WTC11 (cell line): ENCODE measurements around the gene ABAT. TPM values are rescaled to one million over a fixed set of nuclear protein-coding genes. Genes with fewer than 3 reads are reported as not detected.

ENCODE experiments used
- ATAC-seq: fragments of 200-7000 bp; cut with Tn5 transposase; 2 replicates; pipeline ENCODE4 v1.10.0; 2021; ENCODE audit warnings: mild to moderate bottlenecking, moderate library complexity
- CTCF ChIA-PET: fragments of 300-600 bp; sonication (Branson Sonifier 250); formaldehyde crosslinking; loops from one replicate; lab custom pipeline; 2021; ENCODE audit warnings: antibody characterized with exemption; lab: Charles Lee
- POLR2A ChIA-PET: fragments of 350-600 bp; sonication (Branson Sonifier 250); formaldehyde crosslinking; loops from one replicate; lab custom pipeline; 2021; ENCODE audit warnings: antibody characterized with exemption; lab: Charles Lee
- DNase-seq: peaks from one replicate; pipeline ENCODE4 v3.0.0; 2021; ENCODE audit warnings: low spot score
- H3K27ac Mint-ChIP-seq: 2 replicates; pipeline ENCODE4 v1.8.0; 2021; ENCODE audit warnings: mixed read lengths
- H3K27me3 Mint-ChIP-seq: 2 replicates; pipeline ENCODE4 v1.8.0; 2021; ENCODE audit warnings: low read depth, mild to moderate bottlenecking, moderate library complexity, mixed read lengths
- H3K36me3 Mint-ChIP-seq: 2 replicates; pipeline ENCODE4 v1.8.0; 2021; ENCODE audit warnings: mixed read lengths
- H3K4me1 Mint-ChIP-seq: 2 replicates; pipeline ENCODE4 v1.8.0; 2022; ENCODE audit warnings: mixed read lengths
- H3K4me3 Mint-ChIP-seq: 2 replicates; pipeline ENCODE4 v1.8.0; 2021; ENCODE audit warnings: mild to moderate bottlenecking, moderate library complexity, mixed read lengths
- H3K9me3 Mint-ChIP-seq: 2 replicates; pipeline ENCODE4 v1.8.0; 2021; ENCODE audit warnings: mixed read lengths
- EMX1 ChIP-seq: fragments of 250-450 bp; sonication (Bioruptor Pico); IDR thresholded peaks from 2 replicates; pipeline ENCODE4 v1.8.0; 2021; ENCODE audit warnings: mild to moderate bottlenecking
- FOXP1 ChIP-seq: sonication (generic); formaldehyde crosslinking; IDR thresholded peaks from 2 replicates; pipeline ENCODE4 v1.8.0; 2022; ENCODE audit warnings: missing genetic modification reagents, mild to moderate bottlenecking, moderate library complexity, borderline replicate concordance
- GABPB1 ChIP-seq: sonication (generic); formaldehyde crosslinking; IDR thresholded peaks from 2 replicates; pipeline ENCODE4 v1.8.1; 2023; ENCODE audit warnings: mild to moderate bottlenecking, missing genetic modification reagents
- JAZF1 ChIP-seq: fragments of 250-450 bp; sonication (Bioruptor Pico); IDR thresholded peaks from 2 replicates; pipeline ENCODE4 v1.9.0; 2021; ENCODE audit warnings: moderate library complexity, mild to moderate bottlenecking, inconsistent platforms
- MLX ChIP-seq: sonication (generic); formaldehyde crosslinking; IDR thresholded peaks from 2 replicates; pipeline ENCODE4 v1.8.1; 2023; ENCODE audit warnings: mild to moderate bottlenecking, missing genetic modification reagents, moderate library complexity
- ZNF121 ChIP-seq: sonication (generic); formaldehyde crosslinking; IDR thresholded peaks from 2 replicates; pipeline ENCODE4 v1.8.0; 2023; ENCODE audit warnings: missing genetic modification reagents
- ZNF219 ChIP-seq: sonication (generic); formaldehyde crosslinking; IDR thresholded peaks from 2 replicates; pipeline ENCODE4 v1.8.0; 2023; ENCODE audit warnings: missing genetic modification reagents, mild to moderate bottlenecking, borderline replicate concordance
- ZNF396 ChIP-seq: fragments of 250-450 bp; sonication (Bioruptor Pico); IDR thresholded peaks from 2 replicates; pipeline ENCODE4 v1.8.0; 2021; ENCODE audit warnings: mild to moderate bottlenecking, moderate library complexity, borderline replicate concordance
- ZNF416 ChIP-seq: fragments of 250-450 bp; sonication (Bioruptor Pico); IDR thresholded peaks from 2 replicates; pipeline ENCODE4 v1.9.0; 2021; ENCODE audit warnings: mild to moderate bottlenecking, inconsistent platforms
- ZSCAN18 ChIP-seq: fragments of 250-450 bp; sonication (Bioruptor Pico); IDR thresholded peaks from 2 replicates; pipeline ENCODE4 v2.1.2; 2022; ENCODE audit warnings: mild to moderate bottlenecking, moderate library complexity
- total RNA-seq: library from RNA; stranded (reverse); gene quantifications from 3 replicates; pipeline ENCODE4 v1.2.3, GENCODE V29; 2021
- TF ChIP-seq, protein P1 (sequence below): sonication (generic); formaldehyde crosslinking; IDR thresholded peaks from 2 replicates; pipeline ENCODE4 v1.8.0; 2023; ENCODE audit warnings: missing genetic modification reagents, mild to moderate bottlenecking, borderline replicate concordance

Gene ABAT
- total RNA-seq, 1 experiment from 2014 or later: 6.6 TPM

DNA sequence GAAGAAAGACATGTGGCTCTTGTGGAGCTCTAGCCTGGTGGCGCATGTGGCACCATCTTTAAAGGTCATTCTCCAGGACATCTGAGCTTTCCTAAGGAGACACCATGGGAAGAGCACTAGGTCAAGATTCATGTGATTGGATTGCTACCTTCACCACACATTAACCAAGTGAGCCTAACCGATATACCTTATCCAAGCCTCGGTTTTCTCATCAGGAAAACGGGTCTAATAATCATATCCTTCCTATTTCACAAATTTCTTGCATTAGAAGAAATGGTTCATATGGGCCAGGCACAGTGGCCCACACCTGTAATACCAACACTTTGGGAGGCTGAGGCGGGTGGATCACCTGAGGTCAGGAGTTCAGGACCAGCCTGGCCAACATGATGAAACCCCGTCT, 64.7 kb downstream of the ABAT start (continued):
- no peak for TF ChIP-seq ZSCAN18
- no peak for TF ChIP-seq EMX1 (CRISPR knock-in tag)

DNA sequence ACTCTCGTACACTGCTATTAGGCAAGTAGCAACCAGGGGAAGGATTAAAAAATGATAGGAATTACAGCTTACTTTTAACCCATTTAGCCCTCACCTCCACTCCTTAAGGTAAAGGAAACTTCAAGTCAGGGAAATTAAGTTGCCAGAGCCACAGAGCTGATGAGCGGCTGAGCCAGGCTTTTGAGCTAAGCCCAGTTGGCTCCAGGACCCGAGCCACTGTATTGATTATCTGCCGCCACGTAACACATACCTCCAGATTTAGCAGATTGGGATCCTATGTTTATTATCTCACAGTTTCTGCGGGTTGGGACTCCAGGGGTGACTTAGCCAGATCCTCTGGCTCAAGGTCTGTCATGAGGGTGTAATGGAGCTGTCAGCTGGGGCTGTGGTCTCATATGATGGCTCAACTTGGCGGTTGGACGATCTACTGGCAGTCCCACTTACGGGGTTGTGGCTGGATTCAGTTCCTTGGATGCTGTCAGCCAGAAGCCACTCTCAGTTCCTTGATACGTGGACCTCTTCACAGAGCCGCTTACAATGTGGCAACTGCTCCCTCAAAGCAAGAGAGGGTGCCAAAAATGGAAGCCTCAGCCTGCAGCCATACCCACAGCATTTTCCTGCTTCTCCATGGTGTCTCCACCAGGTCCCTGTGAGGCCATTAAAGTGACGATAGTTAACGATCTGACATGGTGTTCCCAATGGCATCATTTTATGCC, 65.7 kb downstream of the ABAT start:
- Mint-ChIP-seq H3K4me3 (no peak overlapping the region), H3K4me1 (peaks cover 6% of the 10 kb centered on the region; the same call in 1 of the 2 replicates), H3K27me3 (peaks cover 5% of the 10 kb centered on the region), H3K9me3 (peaks cover 17% of the 10 kb centered on the region), H3K27ac (no peak overlapping the region), H3K36me3 (no peaks in the 10 kb centered on the region)
- ChIA-PET POLR2A (no interaction called here), CTCF (no interaction called here)
- no peak for TF ChIP-seq ZNF219 (CRISPR knock-in tag)
- no peak for TF ChIP-seq MLX (CRISPR knock-in tag)
- no peak for TF ChIP-seq FOXP1 (CRISPR knock-in tag)
- no peak for TF ChIP-seq ZNF416 (CRISPR knock-in tag)
- ATAC-seq: no peak
- no peak for DNase-seq

DNA sequence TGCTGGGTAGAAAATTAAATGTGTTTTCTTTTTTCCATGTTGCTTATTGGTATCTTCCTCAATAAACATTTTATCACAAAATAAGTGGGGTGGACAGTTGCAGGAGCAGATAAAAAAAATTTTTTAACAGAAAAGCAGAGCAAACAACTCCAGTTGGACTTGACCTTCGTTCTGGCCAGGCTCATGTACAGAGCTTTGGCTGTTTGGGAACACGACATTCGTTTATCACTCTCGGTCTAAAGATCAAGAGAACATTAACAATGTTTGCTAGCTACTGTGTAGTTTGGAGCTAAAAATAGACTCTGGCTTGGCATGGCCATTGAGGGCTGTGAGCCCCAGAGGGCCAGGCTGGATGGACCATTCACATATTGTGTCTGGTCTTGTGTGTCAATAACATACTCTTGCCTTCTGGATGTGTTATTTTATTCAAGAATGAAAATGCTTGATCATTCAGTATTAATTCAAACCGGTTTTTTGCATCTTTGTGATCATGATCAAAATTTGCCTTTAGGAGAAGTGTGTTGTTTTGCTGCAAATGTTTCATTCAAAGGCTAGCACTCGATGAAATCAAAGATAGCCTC, 66.4 kb downstream of the ABAT start:
- POLR2A ChIA-PET: no interaction called here
- CTCF ChIA-PET: no interaction called here

GRCh38 chr16:8741636-8742035, 67.2 kb downstream of the ABAT start:
- Mint-ChIP-seq H3K4me1 (peaks cover under 1% of the 10 kb centered on the region; the same call in 1 of the 2 replicates), H3K9me3 (peaks cover 6% of the 10 kb centered on the region), H3K27me3 (peaks cover 5% of the 10 kb centered on the region), H3K36me3 (no peaks in the 10 kb centered on the region), H3K27ac (no peak overlapping the region), H3K4me3 (no peak overlapping the region)
- no peak for ATAC-seq
- no peak for DNase-seq
- POLR2A ChIA-PET: interaction anchor here (1.1 to 1.4 kb wide), 2 partner anchors 20 to 38 kb away, joined by 4 to 5 read pairs; no protein-coding TSS in a partner anchor
- CTCF ChIA-PET: no interaction called here
- TF ChIP-seq, protein P1, sequence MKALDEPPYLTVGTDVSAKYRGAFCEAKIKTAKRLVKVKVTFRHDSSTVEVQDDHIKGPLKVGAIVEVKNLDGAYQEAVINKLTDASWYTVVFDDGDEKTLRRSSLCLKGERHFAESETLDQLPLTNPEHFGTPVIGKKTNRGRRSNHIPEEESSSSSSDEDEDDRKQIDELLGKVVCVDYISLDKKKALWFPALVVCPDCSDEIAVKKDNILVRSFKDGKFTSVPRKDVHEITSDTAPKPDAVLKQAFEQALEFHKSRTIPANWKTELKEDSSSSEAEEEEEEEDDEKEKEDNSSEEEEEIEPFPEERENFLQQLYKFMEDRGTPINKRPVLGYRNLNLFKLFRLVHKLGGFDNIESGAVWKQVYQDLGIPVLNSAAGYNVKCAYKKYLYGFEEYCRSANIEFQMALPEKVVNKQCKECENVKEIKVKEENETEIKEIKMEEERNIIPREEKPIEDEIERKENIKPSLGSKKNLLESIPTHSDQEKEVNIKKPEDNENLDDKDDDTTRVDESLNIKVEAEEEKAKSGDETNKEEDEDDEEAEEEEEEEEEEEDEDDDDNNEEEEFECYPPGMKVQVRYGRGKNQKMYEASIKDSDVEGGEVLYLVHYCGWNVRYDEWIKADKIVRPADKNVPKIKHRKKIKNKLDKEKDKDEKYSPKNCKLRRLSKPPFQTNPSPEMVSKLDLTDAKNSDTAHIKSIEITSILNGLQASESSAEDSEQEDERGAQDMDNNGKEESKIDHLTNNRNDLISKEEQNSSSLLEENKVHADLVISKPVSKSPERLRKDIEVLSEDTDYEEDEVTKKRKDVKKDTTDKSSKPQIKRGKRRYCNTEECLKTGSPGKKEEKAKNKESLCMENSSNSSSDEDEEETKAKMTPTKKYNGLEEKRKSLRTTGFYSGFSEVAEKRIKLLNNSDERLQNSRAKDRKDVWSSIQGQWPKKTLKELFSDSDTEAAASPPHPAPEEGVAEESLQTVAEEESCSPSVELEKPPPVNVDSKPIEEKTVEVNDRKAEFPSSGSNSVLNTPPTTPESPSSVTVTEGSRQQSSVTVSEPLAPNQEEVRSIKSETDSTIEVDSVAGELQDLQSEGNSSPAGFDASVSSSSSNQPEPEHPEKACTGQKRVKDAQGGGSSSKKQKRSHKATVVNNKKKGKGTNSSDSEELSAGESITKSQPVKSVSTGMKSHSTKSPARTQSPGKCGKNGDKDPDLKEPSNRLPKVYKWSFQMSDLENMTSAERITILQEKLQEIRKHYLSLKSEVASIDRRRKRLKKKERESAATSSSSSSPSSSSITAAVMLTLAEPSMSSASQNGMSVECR (CRISPR knock-in tag): no peak
- TF ChIP-seq JAZF1 (CRISPR knock-in tag) (no peak), ZNF396 (CRISPR knock-in tag) (no peak)

More for the DNA sequence above, 66.4 kb downstream of the ABAT start:
- ATAC-seq: no peak
- no peak overlapping the region for H3K4me3 Mint-ChIP-seq
- TF ChIP-seq ZNF121 (CRISPR knock-in tag) (no peak), GABPB1 (CRISPR knock-in tag) (peak; percentile 61)
- peaks cover 5% of the 10 kb centered on the region for H3K27me3 Mint-ChIP-seq
- no peaks in the 10 kb centered on the region for H3K36me3 Mint-ChIP-seq
- no peak overlapping the region for H3K27ac Mint-ChIP-seq
- peaks cover 11% of the 10 kb centered on the region for H3K9me3 Mint-ChIP-seq
- H3K4me1 Mint-ChIP-seq: peaks cover 6% of the 10 kb centered on the region; the same call in 1 of the 2 replicates
- no peak for DNase-seq
